A549 (cell line): Measurements from ENCODE around the gene SMIM43.

ENCODE experiments used
- CBX8 ChIP-seq: fragments of 200-600 bp; sonication (generic); IDR thresholded peaks from 2 replicates; pipeline ENCODE4 v1.6.1; 2016
- HDAC2 ChIP-seq: fragments of 200-600 bp; sonication (generic); IDR thresholded peaks from 2 replicates; pipeline ENCODE4 v1.6.1; 2016
- JUN ChIP-seq, 2 experiments: fragments of >200 bp; sonication (Bioruptor Twin); formaldehyde crosslinking; IDR thresholded peaks; 2 replicates in 1 of 2; 3 replicates in 1 of 2; pipeline ENCODE4 v1.6.1; 2016 to 2017
- KDM1A ChIP-seq: fragments of 200-600 bp; sonication (generic); IDR thresholded peaks from 2 replicates; pipeline ENCODE4 v1.6.1; 2016; ENCODE audit warnings: low read depth, mild to moderate bottlenecking
- MAFK ChIP-seq: fragments of 450-650 bp; IDR thresholded peaks from 2 replicates; pipeline ENCODE4 v1.6.1; 2014; ENCODE audit not compliant: partially characterized antibody
- NR3C1 ChIP-seq: fragments of >200 bp; sonication (Bioruptor Twin); formaldehyde crosslinking; IDR thresholded peaks from 3 replicates; pipeline ENCODE4 v1.6.1; 2017
- PHF8 ChIP-seq: fragments of 200-600 bp; sonication (generic); IDR thresholded peaks from 2 replicates; pipeline ENCODE4 v1.6.1; 2016; ENCODE audit warnings: low read depth, mild to moderate bottlenecking, antibody characterized with exemption, moderate library complexity, borderline replicate concordance
- POLR2A ChIP-seq: IDR thresholded peaks from 2 replicates; pipeline ENCODE4 v1.6.1; 2012; ENCODE audit warnings: mild to moderate bottlenecking, low read length
- RAD21 ChIP-seq, 2 experiments: fragments of >200 bp in 1 of 2; sonication (Bioruptor Twin) in 1 of 2; formaldehyde crosslinking in 1 of 2; IDR thresholded peaks in 1 of 2; conservative IDR thresholded peaks in 1 of 2; 2 replicates in 1 of 2; 3 replicates in 1 of 2; pipeline ENCODE4 v1.6.1; 2012 to 2018; ENCODE audit warnings: inconsistent platforms in 1 of 2
- RFX5 ChIP-seq: fragments of 450-650 bp; IDR thresholded peaks from 2 replicates; pipeline ENCODE4 v1.7.1; 2014; ENCODE audit warnings: antibody characterized with exemption, mild to moderate bottlenecking, moderate library complexity
- TF ChIP-seq, protein P1 (sequence below): fragments of >200 bp; sonication (Bioruptor Twin); formaldehyde crosslinking; IDR thresholded peaks from 3 replicates; pipeline ENCODE4 v1.5.1; 2016
- TF ChIP-seq, protein P2 (sequence below): IDR thresholded peaks from 2 replicates; pipeline ENCODE4 v1.6.1; 2012
- TF ChIP-seq, protein P3 (sequence below): IDR thresholded peaks from 2 replicates; pipeline ENCODE4 v1.6.1; 2012; ENCODE audit warnings: low read depth, borderline replicate concordance
- TF ChIP-seq, protein P4 (sequence below): fragments of 450-650 bp; IDR thresholded peaks from 2 replicates; pipeline ENCODE4 v1.6.1; 2014; ENCODE audit warnings: antibody characterized with exemption

DNA sequence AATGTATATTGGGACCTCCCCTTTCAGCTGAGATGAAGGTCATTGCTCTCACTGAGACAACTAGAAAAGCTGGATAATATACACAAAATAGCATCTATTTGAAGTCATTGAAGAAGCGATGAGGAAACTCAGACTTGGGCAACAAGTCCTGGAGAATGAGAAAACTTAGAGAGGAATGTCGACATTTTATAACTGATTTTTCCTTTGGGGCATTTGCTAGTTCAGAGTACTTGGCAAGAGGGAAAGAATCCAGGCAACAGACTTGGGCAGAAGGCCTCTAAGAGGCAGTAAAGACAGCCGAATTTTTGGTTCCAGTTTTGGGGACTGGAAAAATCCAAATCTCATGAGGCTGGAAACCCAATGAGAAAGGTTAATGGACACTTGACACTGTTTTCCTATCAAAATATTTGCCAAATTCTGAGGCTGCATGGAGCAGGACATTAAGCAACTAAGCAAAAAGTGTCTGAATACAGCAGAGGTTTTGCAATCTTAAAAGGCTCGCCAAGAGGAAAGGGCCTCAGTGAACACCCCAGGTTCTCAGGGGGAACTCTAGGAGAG lies 47.2 kb downstream of the SMIM43 start:
- TF ChIP-seq, protein P1, sequence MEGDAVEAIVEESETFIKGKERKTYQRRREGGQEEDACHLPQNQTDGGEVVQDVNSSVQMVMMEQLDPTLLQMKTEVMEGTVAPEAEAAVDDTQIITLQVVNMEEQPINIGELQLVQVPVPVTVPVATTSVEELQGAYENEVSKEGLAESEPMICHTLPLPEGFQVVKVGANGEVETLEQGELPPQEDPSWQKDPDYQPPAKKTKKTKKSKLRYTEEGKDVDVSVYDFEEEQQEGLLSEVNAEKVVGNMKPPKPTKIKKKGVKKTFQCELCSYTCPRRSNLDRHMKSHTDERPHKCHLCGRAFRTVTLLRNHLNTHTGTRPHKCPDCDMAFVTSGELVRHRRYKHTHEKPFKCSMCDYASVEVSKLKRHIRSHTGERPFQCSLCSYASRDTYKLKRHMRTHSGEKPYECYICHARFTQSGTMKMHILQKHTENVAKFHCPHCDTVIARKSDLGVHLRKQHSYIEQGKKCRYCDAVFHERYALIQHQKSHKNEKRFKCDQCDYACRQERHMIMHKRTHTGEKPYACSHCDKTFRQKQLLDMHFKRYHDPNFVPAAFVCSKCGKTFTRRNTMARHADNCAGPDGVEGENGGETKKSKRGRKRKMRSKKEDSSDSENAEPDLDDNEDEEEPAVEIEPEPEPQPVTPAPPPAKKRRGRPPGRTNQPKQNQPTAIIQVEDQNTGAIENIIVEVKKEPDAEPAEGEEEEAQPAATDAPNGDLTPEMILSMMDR: no peak
- no peak for TF ChIP-seq POLR2A
- no peak for TF ChIP-seq RAD21 (conservative IDR thresholded peaks at IDR 0.05 in 1 of 2, IDR thresholded peaks at IDR 0.05 in 1 of 2)
- no peak for TF ChIP-seq PHF8
- TF ChIP-seq MAFK: no peak
- TF ChIP-seq, protein P2, sequence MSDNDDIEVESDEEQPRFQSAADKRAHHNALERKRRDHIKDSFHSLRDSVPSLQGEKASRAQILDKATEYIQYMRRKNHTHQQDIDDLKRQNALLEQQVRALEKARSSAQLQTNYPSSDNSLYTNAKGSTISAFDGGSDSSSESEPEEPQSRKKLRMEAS: no peak
- TF ChIP-seq RFX5: no peak
- TF ChIP-seq, protein P3, sequence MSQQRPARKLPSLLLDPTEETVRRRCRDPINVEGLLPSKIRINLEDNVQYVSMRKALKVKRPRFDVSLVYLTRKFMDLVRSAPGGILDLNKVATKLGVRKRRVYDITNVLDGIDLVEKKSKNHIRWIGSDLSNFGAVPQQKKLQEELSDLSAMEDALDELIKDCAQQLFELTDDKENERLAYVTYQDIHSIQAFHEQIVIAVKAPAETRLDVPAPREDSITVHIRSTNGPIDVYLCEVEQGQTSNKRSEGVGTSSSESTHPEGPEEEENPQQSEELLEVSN: no peak
- no peak for TF ChIP-seq JUN (IDR thresholded peaks at IDR 0.05)
- no peak for TF ChIP-seq HDAC2
- TF ChIP-seq NR3C1: no peak
- no peak for TF ChIP-seq KDM1A
- TF ChIP-seq, protein P4, sequence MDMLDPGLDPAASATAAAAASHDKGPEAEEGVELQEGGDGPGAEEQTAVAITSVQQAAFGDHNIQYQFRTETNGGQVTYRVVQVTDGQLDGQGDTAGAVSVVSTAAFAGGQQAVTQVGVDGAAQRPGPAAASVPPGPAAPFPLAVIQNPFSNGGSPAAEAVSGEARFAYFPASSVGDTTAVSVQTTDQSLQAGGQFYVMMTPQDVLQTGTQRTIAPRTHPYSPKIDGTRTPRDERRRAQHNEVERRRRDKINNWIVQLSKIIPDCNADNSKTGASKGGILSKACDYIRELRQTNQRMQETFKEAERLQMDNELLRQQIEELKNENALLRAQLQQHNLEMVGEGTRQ: no peak
- no peak for TF ChIP-seq CBX8
